Purkinje cell (primary cell): ENCODE data around the gene ANG. TPM values are rescaled to one million over a fixed set of nuclear protein-coding genes. Genes with fewer than 3 reads are reported as not detected.

Experiments used
- polyA plus RNA-seq: library from polyadenylated mRNA; unstranded; fragments of >200 nt; fragmentation: Nextera tagmentation; gene quantifications from 2 replicates; pipeline ENCODE4 v1.2.1, GENCODE V29; 2014

ANG gene
- 1.7 TPM in 1 of 2 replicates, not detected in the other for polyA plus RNA-seq

GRCh38 chr14:20688167-20688839 is at the start of gene ANG:
Gene ANG (plus strand): TSS chr14:20688764. CDS start chr14:20693565, 4,801 bp downstream.

GRCh38 chr14:20641591-20641990 is 47.0 kb upstream of the ANG start, which contains the start of gene OR6S1:
Gene OR6S1 (minus strand): TSS chr14:20641691. CDS start chr14:20641691, 0 bp downstream.

GRCh38 chr14:20683891-20684661 is 4.5 kb upstream of the ANG start, which contains the start of gene RNASE4:
Gene RNASE4 (plus strand): TSS chr14:20684560. CDS start chr14:20699372, 14,812 bp downstream.

Other genes starting within 250 kb of the ANG start
- gene OSGEP, start 234.0 kb upstream of the ANG start, polyA plus RNA-seq: 31.4 and 51.1 TPM in 2 replicates
- 84.3 and 107 TPM in 2 replicates for gene APEX1, start 233.5 kb upstream of the ANG start, polyA plus RNA-seq
- gene PIP4P1, start 227.3 kb upstream of the ANG start, polyA plus RNA-seq: 16.3 and 16.4 TPM in 2 replicates
- gene PNP, start 219.4 kb upstream of the ANG start, polyA plus RNA-seq: 1.1 and 10.0 TPM in 2 replicates
- not detected in 2 replicates for gene RNASE10, start 183.2 kb upstream of the ANG start, polyA plus RNA-seq
- gene RNASE9, start 127.7 kb upstream of the ANG start, polyA plus RNA-seq: not detected in 2 replicates
- not detected in 2 replicates for gene RNASE11, start 100.8 kb upstream of the ANG start, polyA plus RNA-seq
- gene RNASE12, start 97.4 kb upstream of the ANG start, polyA plus RNA-seq: not detected in 2 replicates
- not detected in 2 replicates for gene OR6S1, start 47.1 kb upstream of the ANG start, polyA plus RNA-seq
- 2.5 TPM in 1 of 2 replicates, not detected in the other for gene RNASE4, start 4.2 kb upstream of the ANG start, polyA plus RNA-seq
- gene EDDM3A, start 57.1 kb downstream of the ANG start, polyA plus RNA-seq: not detected in 2 replicates
- gene EDDM3B, start 79.6 kb downstream of the ANG start, polyA plus RNA-seq: not detected in 2 replicates
- not detected in 2 replicates for gene RNASE6, start 92.5 kb downstream of the ANG start, polyA plus RNA-seq
- 10.1 and 37.8 TPM in 2 replicates for gene RNASE1, start 114.1 kb downstream of the ANG start, polyA plus RNA-seq
- gene RNASE3, start 202.6 kb downstream of the ANG start, polyA plus RNA-seq: 2.3 TPM in 1 of 2 replicates, not detected in the other